Measurements from ENCODE around the gene ZNF318. TPM values are rescaled to one million over a fixed set of nuclear protein-coding genes. Genes with fewer than 3 reads are reported as not detected.

The ZNF318 gene
- total and polyA plus RNA-seq, 2 donors (not counting 3 experiments of a cell fraction or from before 2014, with no cell fraction given) = 7.1 to 13.6 TPM

DNA sequence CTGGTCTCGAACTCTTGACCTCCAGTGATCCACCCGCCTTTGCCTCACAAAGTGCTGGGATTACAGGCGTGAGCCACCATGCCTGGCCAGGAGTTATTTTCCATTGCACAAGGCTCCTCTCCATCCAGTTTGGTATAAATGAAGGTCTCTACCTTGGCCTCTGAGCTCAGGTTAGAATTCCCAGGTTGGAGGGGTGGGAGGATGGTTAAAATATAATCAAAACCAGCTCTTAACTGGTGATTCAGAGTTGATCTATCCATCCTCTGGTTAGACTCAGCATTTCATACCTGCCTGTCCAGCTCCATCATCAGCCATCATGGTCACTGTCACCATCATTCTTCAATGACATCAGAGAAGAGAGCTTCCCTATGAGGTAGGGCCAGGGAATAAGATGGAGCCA, 74.0 kb downstream of the ZNF318 start:
- CTCF ChIA-PET = no interaction called here
- POLR2A ChIA-PET = no interaction called here

GRCh38 chr6:43294536-43294935, 74.9 kb downstream of the ZNF318 start:
- CTCF ChIA-PET = no interaction called here
- Histone ChIP-seq H4K20me1 (replicated peaks; ENCODE audit: control insufficient read depth, extremely low read depth, insufficient read depth, low read length) (no peaks in the 10 kb centered on the region), H2AFZ (ENCODE audit: low read depth, low read length) (no peak overlapping the region), H3K9ac (replicated peaks; ENCODE audit: extremely low read depth, insufficient read depth, low read length) (no peak overlapping the region), H3K27me3 (ENCODE audit: control insufficient read depth in 2 of 2, insufficient read depth in 2 of 2, low read length in 2 of 2) (peaks cover 2 to 22% of the 10 kb centered on the region in 2 experiments), H3K9me1 (replicated peaks; ENCODE audit: control insufficient read depth, extremely low read depth, insufficient read depth, low read length) (no peaks in the 10 kb centered on the region), H3K79me2 (ENCODE audit: control insufficient read depth, insufficient read depth, low read length) (no peaks in the 10 kb centered on the region), H3K4me1 (ENCODE audit: control insufficient read depth, extremely low read depth, insufficient read depth, low read length) (no peaks in the 10 kb centered on the region), H3K36me3 (ENCODE audit: control insufficient read depth in 2 of 2, extremely low read depth in 1 of 2, insufficient read depth in 2 of 2, low read length in 2 of 2) (no peaks in the 10 kb centered on the region), H3K4me2 (ENCODE audit: insufficient read depth, low read length) (no peak overlapping the region), H3K4me3 (replicated peaks in 1 of 3; ENCODE audit: insufficient read depth in 1 of 3, low read depth in 1 of 3, low read length in 3 of 3) (no peak overlapping the region), H3K9me3 (replicated peaks; ENCODE audit: control insufficient read depth, insufficient read depth, low read length) (no peaks in the 10 kb centered on the region), H3K27ac (ENCODE audit: insufficient read depth, low read depth, low read length) (no peak overlapping the region)
- no peak for FAIRE-seq
- POLR2A ChIA-PET = no interaction called here
- DNase-seq (ENCODE audit: low read depth, low spot score) = no peak
- no TSS peak for BruUV-seq (replicated peaks)
- no peak for TF ChIP-seq GATA2 (IDR thresholded peaks at IDR 0.05; ENCODE audit: insufficient read depth, insufficient read length, low read depth, low read length)
- dilution Hi-C loops (cut with MboI; ENCODE audit: extremely low pct_ligation_motif_present, low sequenced_read_pairs) (no loop called here), intact Hi-C loops (cut with micrococcal nuclease) (no loop called here)

More for the DNA sequence above, 74.0 kb downstream of the ZNF318 start:
- Histone ChIP-seq H3K9me1 (replicated peaks; ENCODE audit: control insufficient read depth, extremely low read depth, insufficient read depth, low read length) (no peaks in the 10 kb centered on the region), H4K20me1 (replicated peaks; ENCODE audit: control insufficient read depth, extremely low read depth, insufficient read depth, low read length) (no peaks in the 10 kb centered on the region), H3K4me1 (ENCODE audit: control insufficient read depth, extremely low read depth, insufficient read depth, low read length) (no peaks in the 10 kb centered on the region), H3K9ac (replicated peaks; ENCODE audit: extremely low read depth, insufficient read depth, low read length) (no peak overlapping the region), H2AFZ (ENCODE audit: low read depth, low read length) (no peak overlapping the region), H3K4me2 (ENCODE audit: insufficient read depth, low read length) (no peak overlapping the region), H3K9me3 (replicated peaks; ENCODE audit: control insufficient read depth, insufficient read depth, low read length) (no peaks in the 10 kb centered on the region), H3K36me3 (ENCODE audit: control insufficient read depth in 2 of 2, extremely low read depth in 1 of 2, insufficient read depth in 2 of 2, low read length in 2 of 2) (no peaks in the 10 kb centered on the region), H3K4me3 (replicated peaks in 1 of 3; ENCODE audit: insufficient read depth in 1 of 3, low read depth in 1 of 3, low read length in 3 of 3) (no peak overlapping the region), H3K27me3 (ENCODE audit: control insufficient read depth in 2 of 2, insufficient read depth in 2 of 2, low read length in 2 of 2) (peaks cover 2 to 22% of the 10 kb centered on the region in 2 experiments), H3K79me2 (ENCODE audit: control insufficient read depth, insufficient read depth, low read length) (no peaks in the 10 kb centered on the region), H3K27ac (ENCODE audit: insufficient read depth, low read depth, low read length) (no peak overlapping the region)
- FAIRE-seq (no peak), DNase-seq (ENCODE audit: low read depth, low spot score) (no peak)
- no TSS peak for BruUV-seq (replicated peaks)
- TF ChIP-seq JUN (IDR thresholded peaks at IDR 0.05; ENCODE audit: borderline replicate concordance, insufficient read depth, insufficient read length, low read depth) (no peak), POLR2AphosphoS5 (IDR thresholded peaks at IDR 0.05; ENCODE audit: insufficient read depth, low read depth, low read length) (no peak), MAX (IDR thresholded peaks at IDR 0.05; ENCODE audit: insufficient read depth, insufficient read length) (no peak), EZH2 (IDR thresholded peaks at IDR 0.05; ENCODE audit: borderline replicate concordance, low read depth, low read length, severe bottlenecking) (no peak), POLR2A (IDR thresholded peaks at IDR 0.05; ENCODE audit: low read depth, low read length) (no peak), FOS (IDR thresholded peaks at IDR 0.05; ENCODE audit: borderline replicate concordance, insufficient read depth, low read length) (no peak)
- dilution Hi-C loops (cut with MboI; ENCODE audit: extremely low pct_ligation_motif_present, low sequenced_read_pairs) (no loop called here), intact Hi-C loops (cut with micrococcal nuclease) (no loop called here)
